GM03348 (cell line): ENCODE data around the gene B4GAT1.
A peak's percentile ranks its signal among the peaks of the same experiment; 100 is the strongest.
"Not testable (repeated sequence)": the region's sequence is repeated elsewhere in the genome, so short reads cannot be mapped to it uniquely, and the experiment has no call there.

ENCODE experiments used
- DNase-seq: peaks from one replicate; pipeline ENCODE4 v3.0.0; 2012; ENCODE audit warnings: low spot score

Gene B4GAT1

GRCh38 chr11:66347425-66348276 lies at the start of gene B4GAT1:
Gene B4GAT1 (minus strand): TSS chr11:66347629. CDS start chr11:66347545, 84 bp downstream.
- peak; percentile 92 for DNase-seq

DNA sequence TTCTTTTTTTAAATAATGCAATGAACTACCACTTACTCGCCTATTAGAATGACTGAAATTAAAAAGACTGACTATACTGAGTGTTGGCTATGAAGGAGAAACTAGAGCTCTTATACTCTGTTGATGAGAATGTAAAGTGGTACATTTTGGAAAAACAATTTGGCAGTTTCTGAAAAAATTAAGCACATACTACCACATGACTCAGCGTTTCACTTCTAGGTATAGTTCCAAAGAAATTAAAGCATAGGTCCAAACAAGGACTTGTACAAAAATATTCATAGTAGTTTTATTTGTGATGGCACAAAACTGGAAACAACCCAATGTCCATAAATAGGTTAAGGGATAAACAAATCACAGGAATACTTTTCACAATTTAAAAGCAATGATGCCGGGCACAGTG lies 46.5 kb upstream of the B4GAT1 start:
- DNase-seq: no peak

GRCh38 chr11:66391322-66391721 lies 43.9 kb upstream of the B4GAT1 start:
- no peak for DNase-seq

GRCh38 chr11:66388780-66389386 lies 41.5 kb upstream of the B4GAT1 start:
- peak; percentile 73 for DNase-seq

DNA sequence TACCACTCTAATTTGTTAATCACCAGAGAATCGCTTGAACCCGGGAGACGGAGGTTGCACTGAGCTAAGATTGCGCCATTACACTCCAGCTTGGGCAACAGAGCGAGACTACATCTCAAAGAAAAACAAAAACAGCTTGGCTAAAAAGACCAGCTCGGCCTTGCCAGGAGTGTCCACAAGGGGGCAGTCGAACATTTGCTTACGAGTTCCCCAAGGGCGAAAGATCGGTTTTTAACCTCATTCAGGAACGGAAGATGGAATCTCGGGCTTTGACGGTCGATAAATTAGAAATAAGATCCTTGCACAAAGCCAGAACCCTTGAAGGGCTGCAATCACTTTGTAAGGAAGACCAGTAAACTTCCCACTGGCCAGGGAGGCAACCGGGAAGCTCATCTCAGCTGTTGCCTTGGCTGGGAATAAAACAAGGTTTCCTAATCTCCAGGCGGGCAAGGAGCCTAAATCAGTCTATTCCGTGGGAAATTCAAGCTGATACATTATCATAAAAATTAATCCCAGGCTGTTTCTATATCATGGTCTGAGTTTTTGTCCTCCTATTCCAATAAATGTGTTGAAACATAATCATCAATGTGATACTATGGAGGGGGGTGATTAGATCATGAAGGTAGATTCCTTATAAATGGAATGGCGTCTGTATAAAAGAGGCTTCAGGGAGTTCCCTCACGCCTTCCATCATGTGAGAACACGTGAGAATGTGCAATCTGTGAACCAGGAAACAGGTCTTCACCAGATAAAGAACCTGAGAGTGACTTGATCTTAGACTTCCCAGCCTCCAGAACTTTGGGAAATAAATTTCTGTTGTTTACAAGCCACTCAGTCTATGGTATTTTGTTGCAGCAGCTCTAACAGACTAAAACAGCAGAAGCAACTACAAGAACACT lies 39.0 kb upstream of the B4GAT1 start:
- DNase-seq: peak; percentile 81

DNA sequence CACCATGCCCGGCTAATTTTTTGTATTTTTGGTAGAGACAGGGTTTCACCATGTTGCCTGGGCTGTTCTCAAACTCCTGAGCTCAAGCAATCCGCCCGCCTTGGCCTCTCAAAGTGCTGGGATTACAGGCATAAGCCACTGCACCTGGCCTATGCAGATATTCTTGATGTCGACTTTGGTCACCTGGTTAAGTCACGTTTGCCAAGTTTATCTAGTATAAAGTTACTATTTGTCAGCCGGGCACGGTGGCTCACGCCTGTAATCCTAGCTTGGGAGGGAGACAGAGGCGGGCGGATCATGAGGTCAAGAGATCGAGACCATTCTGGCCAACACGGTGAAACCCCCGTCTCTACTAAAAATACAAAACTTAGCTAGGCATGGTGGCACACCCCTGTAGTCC lies 36.9 kb upstream of the B4GAT1 start:
- not testable (repeated sequence) for DNase-seq

- not testable (repeated sequence) for DNase-seq
Observed at GRCh38 chr11:66380264-66380663, 32.8 kb upstream of the B4GAT1 start.

DNA sequence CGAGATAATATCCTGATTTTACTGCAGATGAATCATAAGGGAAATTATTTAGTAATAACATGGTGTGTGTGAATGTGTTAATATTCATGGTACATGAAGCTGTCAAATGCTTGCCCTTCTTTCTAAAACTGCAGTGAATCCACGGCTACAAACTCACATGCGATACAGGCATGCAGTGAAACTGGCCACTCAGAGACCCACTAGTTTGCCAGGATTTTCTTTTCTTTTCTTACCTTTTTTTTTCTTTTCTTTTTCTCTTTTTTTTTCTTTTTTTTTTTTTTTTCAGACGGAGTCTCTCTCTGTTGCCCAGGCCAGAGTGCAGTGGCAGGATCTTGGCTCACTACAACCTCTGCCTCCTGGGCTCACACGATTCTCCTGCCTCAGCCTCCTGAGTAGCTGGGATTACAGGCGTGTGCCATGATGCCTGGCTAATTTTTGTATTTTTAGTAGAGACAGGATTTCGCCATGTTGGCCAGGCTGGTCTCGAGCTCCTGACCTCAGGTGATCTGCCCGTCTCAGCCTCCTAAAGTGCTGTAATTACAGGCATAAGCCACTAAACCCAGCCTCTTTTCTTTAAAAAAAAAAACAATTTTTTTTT lies 26.4 kb upstream of the B4GAT1 start:
- not testable (repeated sequence) for DNase-seq

GRCh38 chr11:66373265-66373664 lies 25.8 kb upstream of the B4GAT1 start:
- DNase-seq: no peak

GRCh38 chr11:66371627-66372415 lies 24.4 kb upstream of the B4GAT1 start, which contains the start of gene SLC29A2:
Gene SLC29A2 (minus strand): TSS chr11:66371760. CDS start chr11:66371591, 169 bp downstream.
- peak; percentile 48 for DNase-seq

GRCh38 chr11:66369073-66369894 lies 21.9 kb upstream of the B4GAT1 start:
- DNase-seq: no peak

DNA sequence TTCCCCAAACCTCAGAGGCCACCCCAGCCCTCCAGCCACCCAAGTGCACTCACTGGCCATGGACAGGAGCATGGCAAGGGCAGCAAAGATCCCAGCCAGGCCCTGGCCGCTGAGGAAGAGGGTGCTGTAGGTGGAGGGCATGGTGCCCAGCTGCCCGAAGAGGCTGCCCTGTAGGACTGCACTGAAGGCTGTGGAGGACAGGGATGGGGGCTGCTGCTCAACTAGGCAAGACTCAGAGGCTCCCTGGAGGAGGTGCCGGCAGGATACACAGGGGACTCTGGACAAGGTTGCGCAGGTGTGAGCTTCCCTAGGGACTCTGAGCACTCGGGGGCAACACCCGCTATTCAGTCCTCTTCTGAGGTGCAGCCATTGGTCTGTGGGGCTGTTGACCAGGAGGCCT lies 21.1 kb upstream of the B4GAT1 start:
- no peak for DNase-seq

DNA sequence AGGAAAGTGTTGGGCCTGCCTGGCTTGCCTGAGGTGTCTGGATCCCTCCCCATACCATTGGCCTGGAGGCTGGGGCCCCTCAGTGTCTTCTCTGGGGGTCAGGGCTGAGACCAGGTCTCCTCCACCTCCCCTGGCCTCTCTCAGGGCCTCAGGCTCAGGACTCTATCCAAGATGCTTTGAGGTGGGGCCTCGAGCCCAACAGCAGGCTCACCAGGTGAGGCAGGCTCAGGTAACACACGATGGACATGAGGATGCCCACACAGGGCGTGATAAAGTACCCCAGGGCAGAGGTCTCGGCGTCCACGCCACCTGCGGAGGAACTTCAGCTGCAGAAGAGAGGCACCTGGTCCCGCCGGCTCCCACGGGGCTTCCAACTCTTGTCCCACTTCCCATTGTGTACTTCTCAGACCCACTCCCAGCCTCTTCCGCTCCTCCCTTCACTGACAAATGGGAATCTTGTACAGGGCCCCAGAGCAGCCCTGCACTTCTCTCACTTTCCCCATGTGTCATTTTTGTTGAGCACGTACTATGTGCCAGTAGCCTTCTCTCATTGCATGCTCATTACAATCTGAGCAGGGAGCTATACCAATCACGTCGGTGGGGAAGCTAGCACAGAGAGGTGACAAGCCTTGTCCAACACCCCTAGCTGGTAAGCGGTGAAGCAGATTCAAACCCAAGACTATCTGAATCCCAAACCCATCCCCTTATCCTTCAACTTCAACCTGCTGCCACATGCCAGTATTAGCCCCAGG lies 20.3 kb upstream of the B4GAT1 start:
- DNase-seq: no peak

- no peak for DNase-seq
Observed at GRCh38 chr11:66366844-66367477, 19.5 kb upstream of the B4GAT1 start.

- no peak for DNase-seq
Observed at GRCh38 chr11:66365711-66366619, 18.5 kb upstream of the B4GAT1 start.

- no peak for DNase-seq
Observed at GRCh38 chr11:66365166-66365565, 17.7 kb upstream of the B4GAT1 start.

GRCh38 chr11:66363805-66364535 lies 16.5 kb upstream of the B4GAT1 start:
- peak; percentile 49 for DNase-seq
